KMS-11 (cell line): Measurements from ENCODE around the gene DHTKD1.

Experiments used
- H2AFZ ChIP-seq: fragments of 200-600 bp; sonication (generic); 2 replicates; pipeline ENCODE4 v1.6.1; 2016; ENCODE audit warnings: antibody characterized with exemption, mixed run types, low read depth
- H3K27ac ChIP-seq: fragments of 200-600 bp; sonication (generic); 2 replicates; pipeline ENCODE4 v1.6.1; 2016; ENCODE audit warnings: mild to moderate bottlenecking, mixed run types
- H3K27me3 ChIP-seq: fragments of 200-600 bp; sonication (generic); 2 replicates; pipeline ENCODE4 v1.6.1; 2017; ENCODE audit warnings: mild to moderate bottlenecking, low read depth, mixed run types, moderate library complexity; ENCODE audit not compliant: insufficient read depth
- H3K36me3 ChIP-seq: fragments of 200-600 bp; sonication (generic); 2 replicates; pipeline ENCODE4 v1.6.1; 2017; ENCODE audit warnings: mild to moderate bottlenecking, mixed run types; ENCODE audit not compliant: insufficient read depth
- H3K4me1 ChIP-seq: fragments of 200-600 bp; sonication (generic); 2 replicates; pipeline ENCODE4 v1.6.1; 2016; ENCODE audit warnings: mild to moderate bottlenecking, low read depth, mixed run types; ENCODE audit not compliant: poor library complexity, severe bottlenecking
- H3K4me2 ChIP-seq: fragments of 200-600 bp; sonication (generic); 2 replicates; pipeline ENCODE4 v1.7.0; 2016; ENCODE audit warnings: mild to moderate bottlenecking, mixed run types
- H3K4me3 ChIP-seq: fragments of 200-600 bp; sonication (generic); IDR thresholded peaks from 2 replicates; pipeline ENCODE4 v1.6.1; 2017; ENCODE audit warnings: low read depth, low read length, mixed read lengths; ENCODE audit not compliant: insufficient read depth
- H3K79me2 ChIP-seq: fragments of 200-600 bp; sonication (generic); 2 replicates; pipeline ENCODE4 v1.6.1; 2016; ENCODE audit warnings: low read depth, mixed run types; ENCODE audit not compliant: insufficient read depth
- H3K9ac ChIP-seq: fragments of 200-600 bp; sonication (generic); 2 replicates; pipeline ENCODE4 v1.6.1; 2016; ENCODE audit warnings: mild to moderate bottlenecking, mixed run types
- H4K20me1 ChIP-seq: fragments of 200-600 bp; sonication (generic); 2 replicates; pipeline ENCODE4 v1.6.1; 2016; ENCODE audit warnings: mild to moderate bottlenecking, mixed run types; ENCODE audit not compliant: insufficient read depth
- TF ChIP-seq, protein P1 (sequence below): fragments of 200-600 bp; sonication (generic); conservative IDR thresholded peaks from 2 replicates; pipeline ENCODE4 v1.6.1; 2017; ENCODE audit warnings: low read depth, mild to moderate bottlenecking, antibody characterized with exemption, low read length, moderate library complexity, mixed read lengths

Gene DHTKD1

DNA sequence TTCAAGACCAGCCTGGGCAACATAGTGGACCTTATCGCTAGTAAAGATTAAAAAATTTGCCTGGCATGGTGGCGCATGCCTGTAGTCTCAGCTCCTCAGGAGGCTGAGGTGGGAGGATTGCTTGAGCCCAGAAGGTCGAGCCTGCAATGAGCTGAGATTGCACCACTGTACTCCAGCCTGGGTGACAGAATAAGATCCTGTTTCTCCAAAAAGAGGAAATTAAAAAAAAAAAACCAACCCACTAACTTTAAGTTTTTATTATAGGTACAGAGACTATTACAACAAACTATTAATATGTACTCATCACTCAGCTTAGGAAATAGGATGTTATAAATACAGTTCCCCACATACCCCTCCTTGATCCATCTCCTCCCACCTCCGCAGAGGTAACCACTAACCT lies 30.2 kb downstream of the DHTKD1 start:
- Histone ChIP-seq H3K27me3 (no peaks in the 10 kb centered on the region), H4K20me1 (no peaks in the 10 kb centered on the region), H3K36me3 (peaks cover 1% of the 10 kb centered on the region; the same call in 1 of the 2 replicates), H3K4me3 (no peak overlapping the region), H2AFZ (no peak overlapping the region), H3K9ac (no peak overlapping the region), H3K27ac (no peak overlapping the region), H3K79me2 (no peaks in the 10 kb centered on the region), H3K4me1 (peaks cover 11% of the 10 kb centered on the region), H3K4me2 (no peak overlapping the region)
- TF ChIP-seq, protein P1, sequence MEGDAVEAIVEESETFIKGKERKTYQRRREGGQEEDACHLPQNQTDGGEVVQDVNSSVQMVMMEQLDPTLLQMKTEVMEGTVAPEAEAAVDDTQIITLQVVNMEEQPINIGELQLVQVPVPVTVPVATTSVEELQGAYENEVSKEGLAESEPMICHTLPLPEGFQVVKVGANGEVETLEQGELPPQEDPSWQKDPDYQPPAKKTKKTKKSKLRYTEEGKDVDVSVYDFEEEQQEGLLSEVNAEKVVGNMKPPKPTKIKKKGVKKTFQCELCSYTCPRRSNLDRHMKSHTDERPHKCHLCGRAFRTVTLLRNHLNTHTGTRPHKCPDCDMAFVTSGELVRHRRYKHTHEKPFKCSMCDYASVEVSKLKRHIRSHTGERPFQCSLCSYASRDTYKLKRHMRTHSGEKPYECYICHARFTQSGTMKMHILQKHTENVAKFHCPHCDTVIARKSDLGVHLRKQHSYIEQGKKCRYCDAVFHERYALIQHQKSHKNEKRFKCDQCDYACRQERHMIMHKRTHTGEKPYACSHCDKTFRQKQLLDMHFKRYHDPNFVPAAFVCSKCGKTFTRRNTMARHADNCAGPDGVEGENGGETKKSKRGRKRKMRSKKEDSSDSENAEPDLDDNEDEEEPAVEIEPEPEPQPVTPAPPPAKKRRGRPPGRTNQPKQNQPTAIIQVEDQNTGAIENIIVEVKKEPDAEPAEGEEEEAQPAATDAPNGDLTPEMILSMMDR: no peak

DNA sequence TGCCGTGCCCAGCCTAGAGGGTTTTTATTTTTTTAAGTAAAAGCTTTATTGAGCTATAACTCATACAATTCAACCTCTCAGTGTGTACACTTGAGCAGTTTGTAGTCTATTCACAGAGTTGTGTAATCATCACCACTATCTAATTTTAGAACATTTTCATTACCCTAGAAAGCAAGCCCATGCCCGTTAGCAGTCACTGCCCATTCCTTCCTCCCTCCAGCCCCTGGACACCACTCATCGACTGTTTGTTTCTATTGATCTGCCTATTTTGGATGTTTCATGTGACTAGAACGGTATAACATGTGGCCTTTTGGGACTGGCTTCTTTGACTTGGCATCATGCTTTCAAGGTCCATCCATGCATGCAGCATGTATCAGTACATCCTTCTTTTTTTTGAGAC lies 35.0 kb downstream of the DHTKD1 start:
- no peaks in the 10 kb centered on the region for H3K27me3 ChIP-seq
- H3K79me2 ChIP-seq: no peaks in the 10 kb centered on the region
- H3K27ac ChIP-seq: no peak overlapping the region
- no peak overlapping the region for H3K4me3 ChIP-seq
- H2AFZ ChIP-seq: no peak overlapping the region
- TF ChIP-seq, protein P1: no peak
- H3K4me2 ChIP-seq: no peak overlapping the region
- H3K36me3 ChIP-seq: peaks cover 2% of the 10 kb centered on the region; the same call in 1 of the 2 replicates
- H3K4me1 ChIP-seq: no peaks in the 10 kb centered on the region
- H3K9ac ChIP-seq: no peak overlapping the region
- no peaks in the 10 kb centered on the region for H4K20me1 ChIP-seq

DNA sequence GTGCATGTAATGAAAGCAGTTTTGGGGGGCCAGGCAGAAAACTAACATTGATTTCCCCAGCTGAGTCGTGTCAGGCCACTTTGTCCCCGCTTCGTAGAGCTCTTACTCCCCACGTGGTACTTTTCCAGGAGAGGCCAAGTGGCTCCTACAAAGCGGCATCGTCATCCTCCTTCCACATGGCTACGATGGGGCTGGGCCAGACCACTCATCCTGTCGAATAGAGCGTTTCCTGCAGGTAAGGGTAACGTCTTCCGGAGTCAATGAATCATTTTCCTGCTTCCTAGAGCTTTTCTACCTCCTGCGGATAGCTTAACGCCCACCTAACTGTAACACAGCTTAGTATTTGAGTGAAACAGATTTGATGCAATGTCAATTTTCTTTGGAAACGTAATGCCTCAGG lies 39.0 kb downstream of the DHTKD1 start:
- no peak overlapping the region for H3K4me3 ChIP-seq
- TF ChIP-seq, protein P1: no peak
- H3K4me2 ChIP-seq: no peak overlapping the region
- no peak overlapping the region for H3K9ac ChIP-seq
- H3K4me1 ChIP-seq: no peaks in the 10 kb centered on the region
- no peaks in the 10 kb centered on the region for H3K27me3 ChIP-seq
- H3K79me2 ChIP-seq: no peaks in the 10 kb centered on the region
- no peak overlapping the region for H3K27ac ChIP-seq
- no peaks in the 10 kb centered on the region for H4K20me1 ChIP-seq
- H3K36me3 ChIP-seq: peaks cover 2% of the 10 kb centered on the region; the same call in 1 of the 2 replicates
- no peak overlapping the region for H2AFZ ChIP-seq

DNA sequence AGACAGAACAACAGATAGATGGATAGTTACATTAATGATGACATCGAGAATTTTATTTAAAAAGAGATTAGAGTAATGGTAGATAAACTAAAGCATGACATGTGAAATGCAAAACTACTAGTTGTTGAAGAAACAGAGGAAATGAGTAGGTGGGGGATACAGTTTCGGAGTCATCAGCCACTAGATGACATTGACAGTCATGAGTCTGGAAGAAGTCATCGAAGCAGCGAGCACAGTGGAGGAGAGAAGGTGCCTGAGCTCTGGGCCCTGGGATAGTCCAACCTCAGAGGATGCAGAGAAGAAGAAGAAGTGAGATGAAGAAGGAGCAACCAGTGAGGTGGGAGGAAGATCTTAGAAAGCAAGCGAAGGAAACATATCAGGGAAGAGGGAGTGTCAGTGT lies 40.5 kb downstream of the DHTKD1 start:
- no peak overlapping the region for H3K4me3 ChIP-seq
- no peaks in the 10 kb centered on the region for H3K27me3 ChIP-seq
- H2AFZ ChIP-seq: no peak overlapping the region
- no peak overlapping the region for H3K4me2 ChIP-seq
- H4K20me1 ChIP-seq: no peaks in the 10 kb centered on the region
- H3K9ac ChIP-seq: no peak overlapping the region
- no peaks in the 10 kb centered on the region for H3K4me1 ChIP-seq
- TF ChIP-seq, protein P1: no peak
- no peaks in the 10 kb centered on the region for H3K36me3 ChIP-seq
- H3K79me2 ChIP-seq: no peaks in the 10 kb centered on the region
- H3K27ac ChIP-seq: no peak overlapping the region
